Skeletal muscle satellite cell (primary cell): ENCODE results near the gene DXO.
"Not testable (repeated sequence)": the region's sequence is repeated elsewhere in the genome, so short reads cannot be mapped to it uniquely, and the experiment has no call there.

Experiments
- H3K27me3 ChIP-seq: 2 replicates; pipeline ENCODE4 v1.7.0; 2013; ENCODE audit warnings: low read length; ENCODE audit not compliant: control insufficient read depth, insufficient read depth
- H3K36me3 ChIP-seq: 2 replicates; pipeline ENCODE4 v1.7.0; 2013; ENCODE audit warnings: mild to moderate bottlenecking, control low read depth, low read length; ENCODE audit not compliant: insufficient read depth
- H3K4me1 ChIP-seq: 2 replicates; pipeline ENCODE4 v1.7.0; 2013; ENCODE audit warnings: low read length; ENCODE audit not compliant: control insufficient read depth, insufficient read depth
- H3K4me2 ChIP-seq: 2 replicates; pipeline ENCODE4 v1.7.0; 2013; ENCODE audit warnings: mild to moderate bottlenecking, low read length
- H3K4me3 ChIP-seq: 2 replicates; pipeline ENCODE4 v1.7.0; 2013; ENCODE audit warnings: low read length
- H3K9ac ChIP-seq: 2 replicates; pipeline ENCODE4 v1.7.0; 2013; ENCODE audit warnings: mild to moderate bottlenecking, low read depth, low read length, moderate library complexity
- H3K9me3 ChIP-seq: replicated peaks from 2 replicates; pipeline ENCODE4 v1.7.0; 2013; ENCODE audit warnings: mild to moderate bottlenecking, control low read depth, low read length

DXO gene

GRCh38 chr6:32004864-32005537 lies 33.1 kb upstream of the DXO start:
- H3K27me3 ChIP-seq, H3K4me2 ChIP-seq, H3K36me3 ChIP-seq, H3K9ac ChIP-seq, H3K4me1 ChIP-seq, H3K9me3 ChIP-seq, H3K4me3 ChIP-seq: not testable (repeated sequence)

- not testable (repeated sequence) for H3K36me3 ChIP-seq, H3K27me3 ChIP-seq, H3K9me3 ChIP-seq, H3K4me2 ChIP-seq, H3K4me1 ChIP-seq, H3K4me3 ChIP-seq, H3K9ac ChIP-seq
Observed at GRCh38 chr6:32004393-32004792, 32.5 kb upstream of the DXO start.

GRCh38 chr6:32003301-32003700 lies 31.4 kb upstream of the DXO start:
- H3K4me3 ChIP-seq, H3K36me3 ChIP-seq, H3K4me1 ChIP-seq, H3K27me3 ChIP-seq, H3K9me3 ChIP-seq, H3K4me2 ChIP-seq, H3K9ac ChIP-seq: not testable (repeated sequence)

- H3K4me2 ChIP-seq, H3K9ac ChIP-seq, H3K27me3 ChIP-seq, H3K36me3 ChIP-seq, H3K4me3 ChIP-seq, H3K4me1 ChIP-seq, H3K9me3 ChIP-seq: not testable (repeated sequence)
Observed at GRCh38 chr6:32002546-32003268, 30.8 kb upstream of the DXO start.

- not testable (repeated sequence) for H3K9ac ChIP-seq
Observed at GRCh38 chr6:31996385-31996784, 24.4 kb upstream of the DXO start.

GRCh38 chr6:31994421-31994820 lies 22.5 kb upstream of the DXO start:
- not testable (repeated sequence) for H3K36me3 ChIP-seq, H3K4me1 ChIP-seq, H3K4me3 ChIP-seq, H3K9me3 ChIP-seq, H3K4me2 ChIP-seq, H3K9ac ChIP-seq, H3K27me3 ChIP-seq

More at GRCh38 chr6:31996385-31996784, 24.4 kb upstream of the DXO start:
- H3K27me3 ChIP-seq, H3K9me3 ChIP-seq, H3K4me2 ChIP-seq, H3K4me3 ChIP-seq, H3K4me1 ChIP-seq, H3K36me3 ChIP-seq: not testable (repeated sequence)

GRCh38 chr6:31989363-31989762 lies 17.4 kb upstream of the DXO start:
- H3K36me3 ChIP-seq, H3K4me3 ChIP-seq, H3K9ac ChIP-seq, H3K27me3 ChIP-seq, H3K4me1 ChIP-seq, H3K4me2 ChIP-seq, H3K9me3 ChIP-seq: not testable (repeated sequence)

- H3K4me3 ChIP-seq, H3K4me2 ChIP-seq, H3K9me3 ChIP-seq, H3K9ac ChIP-seq, H3K36me3 ChIP-seq, H3K4me1 ChIP-seq, H3K27me3 ChIP-seq: not testable (repeated sequence)
Observed at GRCh38 chr6:31981744-31982143, 9.8 kb upstream of the DXO start, which contains the start of gene C4A. TSS of gene C4A (plus strand) at chr6:31982057. CDS start at chr6:31982108, 51 bp downstream.

- H3K4me2 ChIP-seq, H3K4me3 ChIP-seq, H3K27me3 ChIP-seq, H3K4me1 ChIP-seq, H3K9ac ChIP-seq, H3K9me3 ChIP-seq, H3K36me3 ChIP-seq: not testable (repeated sequence)
Observed at GRCh38 chr6:31980998-31981397, 9.1 kb upstream of the DXO start.

GRCh38 chr6:31980195-31980876 lies 8.4 kb upstream of the DXO start:
- not testable (repeated sequence) for H3K27me3 ChIP-seq, H3K4me2 ChIP-seq, H3K4me3 ChIP-seq, H3K9me3 ChIP-seq, H3K4me1 ChIP-seq, H3K9ac ChIP-seq, H3K36me3 ChIP-seq

GRCh38 chr6:31979238-31979898 lies 7.4 kb upstream of the DXO start:
- Histone ChIP-seq H3K4me3 (no peak overlapping the region), H3K4me2 (no peak overlapping the region), H3K27me3 (no peaks in the 10 kb centered on the region), H3K9ac (no peak overlapping the region), H3K9me3 (no peaks in the 10 kb centered on the region), H3K4me1 (no peaks in the 10 kb centered on the region), H3K36me3 (peaks cover 4% of the 10 kb centered on the region)
